Thyroid gland (tissue), 4 donors: ENCODE data around the gene MYT1. TPM values are rescaled to one million over a fixed set of nuclear protein-coding genes. Genes with fewer than 3 reads are reported as not detected.

Experiments
- DNase-seq, 2 donors: peaks; one replicate each; pipeline ENCODE4 v3.0.0-alpha.2; 2019
- H3K27ac ChIP-seq, 3 donors: fragments of 200-600 bp; sonication (generic); 1 replicate in 2 of 3; 2 replicates in 1 of 3; pipeline ENCODE4 v1.5.1; 2016 to 2019; ENCODE audit warnings: mild to moderate bottlenecking in 1 of 3, moderate library complexity in 1 of 3
- H3K27me3 ChIP-seq: fragments of 200-600 bp; sonication (generic); one replicate; pipeline ENCODE4 v1.5.1; 2019
- H3K36me3 ChIP-seq, 2 donors: fragments of 200-600 bp; sonication (generic); one replicate each; pipeline ENCODE4 v1.5.1; 2016 to 2019
- H3K4me1 ChIP-seq, 2 donors: fragments of 200-600 bp; sonication (generic); one replicate each; pipeline ENCODE4 v1.5.1; 2017 to 2019
- H3K4me3 ChIP-seq, 3 donors: fragments of 200-600 bp; sonication (generic); replicated peaks in 1 of 3; 1 replicate in 2 of 3; 2 replicates in 1 of 3; pipeline ENCODE4 v1.5.1; 2016; ENCODE audit warnings: mild to moderate bottlenecking in 1 of 3
- H3K9me3 ChIP-seq: fragments of 200-600 bp; sonication (generic); one replicate; pipeline ENCODE4 v1.5.1; 2017
- CTCF ChIP-seq, 6 experiments: fragments of 200-600 bp in 3 of 6; fragments of 450-650 bp in 3 of 6; sonication (generic) in 3 of 6; IDR thresholded peaks; one replicate each; pipeline ENCODE4 v1.5.1; 2016 to 2019; ENCODE audit warnings: antibody characterized with exemption in 6 of 6, mild to moderate bottlenecking in 2 of 6, inconsistent platforms in 1 of 6, moderate library complexity in 1 of 6
- POLR2A ChIP-seq, 2 donors: fragments of 450-650 bp; IDR thresholded peaks; one replicate each; pipeline ENCODE4 v1.6.1; 2017; ENCODE audit warnings: antibody characterized with exemption in 2 of 2, mild to moderate bottlenecking in 2 of 2, moderate library complexity in 1 of 2
- WGBS, 2 donors: methylation state at CpG; one replicate each; pipeline ENCODE4 v1.1.5; 2017; 5-methylcytosine and 5-hydroxymethylcytosine counted together
- intact Hi-C: fragments of 100-400 bp; cut with DNase I; formaldehyde crosslinking; loops from one replicate; pipeline ENCODE4 v1.15.1; 2023
- total RNA-seq, 4 donors: library from RNA; depleted of rRNA; stranded (reverse); fragments of >200 nt; gene quantifications; one replicate each; pipeline ENCODE4 v1.2.3, GENCODE V29; 2016

Gene MYT1
- total RNA-seq, 4 donors from 2014 or later, result 0.42 to 1.8 (median 1.1) TPM

GRCh38 chr20:64199395-64199794 lies 35.1 kb downstream of the MYT1 start:
- TF ChIP-seq CTCF (IDR thresholded peaks at IDR 0.05) (no peak), POLR2A (IDR thresholded peaks at IDR 0.05) (no peak)
- Histone ChIP-seq H3K4me3 (no peak overlapping the region), H3K4me1 (no peaks in the 10 kb centered on the region), H3K36me3 (no peaks in the 10 kb centered on the region), H3K27ac (no peak overlapping the region), H3K27me3 (no peaks in the 10 kb centered on the region), H3K9me3 (no peaks in the 10 kb centered on the region)
- intact Hi-C loops, result no loop called here
- DNase-seq, result no peak
- 44 to 52% methylated on average over 8 of the region's 8 CpGs for WGBS, 2 donors

- Histone ChIP-seq H3K27me3 (no peaks in the 10 kb centered on the region), H3K4me1 (no peaks in the 10 kb centered on the region), H3K27ac (no peak overlapping the region), H3K36me3 (no peaks in the 10 kb centered on the region), H3K4me3 (no peak overlapping the region), H3K9me3 (no peaks in the 10 kb centered on the region)
- intact Hi-C loops, result no loop called here
- DNase-seq, result no peak
- WGBS, 2 donors, result 88 to 92% methylated on average over 13 to 16 of the region's 16 CpGs
- TF ChIP-seq POLR2A (IDR thresholded peaks at IDR 0.05), result no peak
- no peak for TF ChIP-seq CTCF (IDR thresholded peaks at IDR 0.05)
Measured at GRCh38 chr20:64200740-64201139, 36.5 kb downstream of the MYT1 start.

- TF ChIP-seq POLR2A (IDR thresholded peaks at IDR 0.05) (no peak), CTCF (IDR thresholded peaks at IDR 0.05) (no peak)
- Histone ChIP-seq H3K4me3 (no peak overlapping the region), H3K4me1 (no peaks in the 10 kb centered on the region), H3K36me3 (no peaks in the 10 kb centered on the region), H3K9me3 (no peaks in the 10 kb centered on the region), H3K27me3 (no peaks in the 10 kb centered on the region), H3K27ac (no peak overlapping the region)
- no peak for DNase-seq
- whole genome bisulfite sequencing, 2 donors, result 92% methylated on average over 24 to 35 of the region's 35 CpGs
- intact Hi-C loops, result no loop called here
Measured at GRCh38 chr20:64201653-64202052, 37.4 kb downstream of the MYT1 start.

DNA sequence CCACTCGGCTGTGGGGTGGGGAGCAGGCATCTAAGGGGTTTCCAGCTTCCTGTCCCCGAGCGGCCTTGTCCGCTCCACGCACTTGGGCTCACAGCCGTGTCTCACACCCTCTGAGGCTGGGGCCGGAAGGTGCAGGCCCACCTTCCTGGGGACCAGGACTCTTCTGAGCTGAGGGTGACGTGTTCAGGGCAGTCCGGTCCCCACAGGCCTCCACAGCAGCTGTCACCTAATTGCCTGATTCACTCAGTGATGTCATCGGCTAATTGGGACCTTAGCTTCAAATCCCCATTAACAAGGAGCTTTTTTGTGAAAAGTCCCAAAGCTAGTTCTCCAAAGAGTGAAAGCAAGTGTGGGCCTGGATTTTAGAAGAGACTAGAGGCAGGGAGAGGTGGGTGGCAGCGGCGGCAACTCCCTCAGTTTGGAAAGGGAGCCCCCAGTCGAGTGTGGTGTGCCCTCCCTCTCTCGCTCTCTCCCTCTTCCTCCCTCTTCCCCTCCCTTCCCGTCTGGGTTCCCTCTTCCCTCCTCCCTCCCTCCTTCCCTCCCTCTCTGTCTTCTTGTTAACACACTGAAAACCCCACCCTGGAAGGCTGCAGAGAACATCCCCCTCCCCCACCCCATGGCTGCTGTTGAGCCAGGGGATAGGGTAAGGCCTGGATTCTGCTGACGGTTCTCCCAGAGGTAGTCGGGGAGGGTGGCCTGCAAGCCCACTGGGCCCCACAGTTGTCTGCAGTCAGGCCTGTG lies 39.0 kb downstream of the MYT1 start:
- H3K27me3 ChIP-seq, result no peaks in the 10 kb centered on the region
- H3K27ac ChIP-seq, result no peak overlapping the region
- no peaks in the 10 kb centered on the region for H3K9me3 ChIP-seq
- no peak for DNase-seq
- H3K4me3 ChIP-seq, result no peak overlapping the region
- intact Hi-C loops, result no loop called here
- 77 to 82% methylated on average over 12 to 13 of the region's 17 CpGs for WGBS, 2 donors
- H3K36me3 ChIP-seq, result no peaks in the 10 kb centered on the region
- TF ChIP-seq CTCF (IDR thresholded peaks at IDR 0.05) (no peak), POLR2A (IDR thresholded peaks at IDR 0.05) (no peak)
- no peaks in the 10 kb centered on the region for H3K4me1 ChIP-seq

- no peak for DNase-seq
- Histone ChIP-seq H3K27ac (no peak overlapping the region), H3K9me3 (no peaks in the 10 kb centered on the region), H3K27me3 (no peaks in the 10 kb centered on the region), H3K4me3 (no peak overlapping the region), H3K36me3 (no peaks in the 10 kb centered on the region), H3K4me1 (peaks cover 4% of the 10 kb centered on the region in 2 donors)
- TF ChIP-seq POLR2A (IDR thresholded peaks at IDR 0.05) (no peak), CTCF (IDR thresholded peaks at IDR 0.05) (no peak)
- intact Hi-C loops, result no loop called here
- WGBS, 2 donors, result 75 to 92% methylated on average over 17 of the region's 17 CpGs
Measured at GRCh38 chr20:64205611-64206026, 41.4 kb downstream of the MYT1 start.
